ENCODE measurements around the gene RIPOR2.
"Not testable (repeated sequence)": the region's sequence is repeated elsewhere in the genome, so short reads cannot be mapped to it uniquely, and the experiment has no call there.

The RIPOR2 gene

GRCh38 chr6:24763578-24763977, 172.2 kb downstream of the RIPOR2 start:
- no peak for DNase-seq (ENCODE audit: low spot score)

GRCh38 chr6:24761851-24762250, 173.9 kb downstream of the RIPOR2 start:
- DNase-seq (ENCODE audit: low spot score): no peak

- no peak for DNase-seq (ENCODE audit: low spot score)
Measured at GRCh38 chr6:24761193-24761835, 174.4 kb downstream of the RIPOR2 start.

GRCh38 chr6:24760210-24760609, 175.6 kb downstream of the RIPOR2 start:
- no peak for DNase-seq (ENCODE audit: low spot score)

- no peak for DNase-seq (ENCODE audit: low spot score)
Measured at GRCh38 chr6:24759718-24760117, 176.0 kb downstream of the RIPOR2 start.

GRCh38 chr6:24757611-24758010, 178.1 kb downstream of the RIPOR2 start:
- no peak for DNase-seq (ENCODE audit: low spot score)

GRCh38 chr6:24755279-24755678, 180.5 kb downstream of the RIPOR2 start:
- no peak for DNase-seq (ENCODE audit: low spot score)

- not testable (repeated sequence) for DNase-seq (ENCODE audit: low spot score)
Measured at GRCh38 chr6:24754378-24754777, 181.4 kb downstream of the RIPOR2 start.

Data from CD4-positive, alpha-beta T cell treated with Interleukin-6 at 100 ng/mL for 8 hours (primary cell).